HCT116 (cell line): Measurements from ENCODE around the gene NXPE3. TPM values are rescaled to one million over a fixed set of nuclear protein-coding genes. Genes with fewer than 3 reads are reported as not detected.

Experiments
- ATAC-seq: fragments of 200-7000 bp; cut with Tn5 transposase; 2 replicates; pipeline ENCODE4 v1.9.1; 2020; ENCODE audit warnings: mild to moderate bottlenecking, moderate library complexity
- BruUV-seq: library from RNA; stranded (reverse); fragments of 400-500 nt; replicated peaks from 2 replicates; lab custom pipeline; 2021; lab: Mats Ljungman, UMichigan
- CTCF ChIA-PET: fragments of 300-600 bp; sonication (Branson Sonifier 250); formaldehyde crosslinking; loops from one replicate; lab custom pipeline; 2021; ENCODE audit warnings: antibody characterized with exemption; lab: Charles Lee
- POLR2A ChIA-PET: fragments of 300-600, 350-600 bp; sonication (Branson Sonifier 250); formaldehyde crosslinking; loops from one replicate; lab custom pipeline; 2021; ENCODE audit warnings: antibody characterized with exemption; lab: Charles Lee
- RAD21 ChIA-PET, 2 experiments: fragments of 300-600 bp; sonication (Branson Sonifier 250); formaldehyde crosslinking; loops; one replicate each; lab custom pipeline; 2023; ENCODE audit warnings: low total read pairs in 2 of 2; ENCODE audit not compliant: uncharacterized antibody in 2 of 2, unreplicated experiment in 2 of 2, low non-redundant PET in 1 of 2; lab: Charles Lee
- DNase-seq: peaks from one replicate; pipeline ENCODE4 v3.0.0-alpha.2; 2010; ENCODE audit warnings: low read depth, low spot score
- H2AFZ ChIP-seq: fragments of 200-600 bp; shearing (Covaris generic), sonication (generic); 2 replicates; pipeline ENCODE4 v1.6.1; 2017; ENCODE audit warnings: low read depth, mixed run types, mixed read lengths, antibody characterized with exemption, low read length; ENCODE audit not compliant: poor library complexity, severe bottlenecking
- H3K27ac ChIP-seq: 2 replicates; pipeline ENCODE4 v1.5.1; 2012; ENCODE audit warnings: low read depth, low read length
- H3K27me3 ChIP-seq: fragments of 200-600 bp; sonication (generic); 2 replicates; pipeline ENCODE4 v1.6.1; 2016; ENCODE audit warnings: mixed run types, low read length, mixed read lengths; ENCODE audit not compliant: insufficient read depth
- H3K36me3 ChIP-seq, 2 experiments: fragments of 200-500 bp in 1 of 2; fragments of 200-600 bp in 1 of 2; sonication (Bioruptor generic) in 1 of 2; sonication (generic) in 1 of 2; 2 replicates each; pipeline versions ENCODE4 v1.5.1 to v1.6.1; 2014 to 2016; ENCODE audit warnings: low read length in 2 of 2, inconsistent platforms in 1 of 2, mixed read lengths in 1 of 2, mixed run types in 1 of 2; ENCODE audit not compliant: insufficient read depth in 2 of 2, control insufficient read depth in 1 of 2
- H3K4me1 ChIP-seq, 2 experiments: fragments of 200-600 bp in 1 of 2; sonication (generic) in 1 of 2; 2 replicates each; pipeline versions ENCODE4 v1.5.1 to v1.6.1; 2012 to 2017; ENCODE audit warnings: low read length in 2 of 2, inconsistent platforms in 1 of 2, mild to moderate bottlenecking in 1 of 2, mixed read lengths in 1 of 2, mixed run types in 1 of 2, moderate library complexity in 1 of 2; ENCODE audit not compliant: insufficient read depth in 2 of 2, control insufficient read depth in 1 of 2
- H3K4me2 ChIP-seq: fragments of 200-600 bp; sonication (generic); 2 replicates; pipeline ENCODE4 v1.6.1; 2017; ENCODE audit warnings: mixed run types, low read length, mixed read lengths
- H3K4me3 ChIP-seq, 2 experiments: fragments of 200-600 bp in 1 of 2; sonication (generic) in 1 of 2; replicated peaks in 1 of 2; 2 replicates each; pipeline ENCODE4 v1.5.1; 2011 to 2016; ENCODE audit warnings: low read length in 2 of 2, control low read depth in 1 of 2, low read depth in 1 of 2, mild to moderate bottlenecking in 1 of 2, mixed read lengths in 1 of 2, mixed run types in 1 of 2
- H3K79me2 ChIP-seq: fragments of 200-600 bp; sonication (generic); 2 replicates; pipeline ENCODE4 v1.6.1; 2017; ENCODE audit warnings: mild to moderate bottlenecking, mixed run types, low read length, moderate library complexity, mixed read lengths; ENCODE audit not compliant: insufficient read depth
- H3K9ac ChIP-seq: fragments of 200-600 bp; sonication (generic); 2 replicates; pipeline ENCODE4 v1.6.1; 2016; ENCODE audit warnings: low read length, mixed read lengths
- H3K9me2 ChIP-seq: fragments of 200-600 bp; sonication (generic), shearing (Covaris generic); 2 replicates; pipeline ENCODE4 v1.6.1; 2017; ENCODE audit warnings: mixed run types, mild to moderate bottlenecking, moderate library complexity; ENCODE audit not compliant: insufficient read depth
- H3K9me3 ChIP-seq, 2 experiments: fragments of 200-500 bp in 1 of 2; fragments of 200-600 bp in 1 of 2; sonication (Bioruptor generic) in 1 of 2; sonication (generic) in 1 of 2; 2 replicates each; pipeline ENCODE4 v1.6.1; 2014 to 2017; ENCODE audit warnings: low read length in 2 of 2, mixed read lengths in 2 of 2, inconsistent platforms in 1 of 2, low read depth in 1 of 2, mild to moderate bottlenecking in 1 of 2, mixed run types in 1 of 2, moderate library complexity in 1 of 2; ENCODE audit not compliant: control insufficient read depth in 1 of 2, insufficient read depth in 1 of 2
- H4K20me1 ChIP-seq: fragments of 200-600 bp; sonication (generic), shearing (Covaris generic); 2 replicates; pipeline ENCODE4 v1.6.1; 2017; ENCODE audit warnings: mixed run types, mild to moderate bottlenecking, moderate library complexity; ENCODE audit not compliant: insufficient read depth
- EZH2phosphoT487 ChIP-seq: fragments of 200-600 bp; IDR thresholded peaks from 2 replicates; pipeline ENCODE4 v1.6.1; 2018; ENCODE audit warnings: antibody characterized with exemption, borderline replicate concordance
- FOSL1 ChIP-seq: IDR thresholded peaks from 2 replicates; pipeline ENCODE4 v1.6.1; 2012; ENCODE audit warnings: low read depth
- JUND ChIP-seq: IDR thresholded peaks from 2 replicates; pipeline ENCODE4 v1.6.1; 2012
- RAD21 ChIP-seq: IDR thresholded peaks from 2 replicates; pipeline ENCODE4 v1.6.1; 2012; ENCODE audit warnings: low read depth, mild to moderate bottlenecking
- TCF7L2 ChIP-seq: IDR thresholded peaks from 2 replicates; pipeline ENCODE4 v1.7.0; 2011; ENCODE audit warnings: borderline replicate concordance, inconsistent platforms; ENCODE audit not compliant: insufficient read depth, insufficient read length; ENCODE audit errors: extremely low read depth
- ZNF274 ChIP-seq: fragments of 200-500 bp; sonication (Bioruptor generic); IDR thresholded peaks from 2 replicates; pipeline ENCODE4 v1.6.1; 2014; ENCODE audit warnings: mild to moderate bottlenecking, low read depth, low read length, inconsistent platforms
- intact Hi-C: fragments of 100-400 bp; cut with micrococcal nuclease; formaldehyde crosslinking; loops from 2 replicates; pipeline ENCODE4 v1.10.0; 2022
- total RNA-seq: library from RNA; stranded (reverse); gene quantifications from one replicate; pipeline ENCODE4 v1.2.1, GENCODE V29; 2021; ENCODE audit not compliant: unreplicated experiment
- TF ChIP-seq, protein P1 (sequence below): IDR thresholded peaks from 2 replicates; pipeline ENCODE4 v1.6.1; 2012
- TF ChIP-seq, protein P2 (sequence below), 3 experiments: fragments of 200-600 bp in 1 of 3; sonication (generic) in 1 of 3; IDR thresholded peaks in 2 of 3; conservative IDR thresholded peaks in 1 of 3; 2 replicates each; pipeline ENCODE4 v1.5.1; 2012 to 2017; ENCODE audit warnings: low read depth in 2 of 3, low read length in 2 of 3, antibody characterized with exemption in 1 of 3, borderline replicate concordance in 1 of 3, control low read depth in 1 of 3, mild to moderate bottlenecking in 1 of 3, mixed read lengths in 1 of 3, mixed run types in 1 of 3, moderate library complexity in 1 of 3; ENCODE audit not compliant: insufficient read depth in 1 of 3

The NXPE3 gene
- total RNA-seq, 1 experiment from 2014 or later: 4.3 TPM

DNA sequence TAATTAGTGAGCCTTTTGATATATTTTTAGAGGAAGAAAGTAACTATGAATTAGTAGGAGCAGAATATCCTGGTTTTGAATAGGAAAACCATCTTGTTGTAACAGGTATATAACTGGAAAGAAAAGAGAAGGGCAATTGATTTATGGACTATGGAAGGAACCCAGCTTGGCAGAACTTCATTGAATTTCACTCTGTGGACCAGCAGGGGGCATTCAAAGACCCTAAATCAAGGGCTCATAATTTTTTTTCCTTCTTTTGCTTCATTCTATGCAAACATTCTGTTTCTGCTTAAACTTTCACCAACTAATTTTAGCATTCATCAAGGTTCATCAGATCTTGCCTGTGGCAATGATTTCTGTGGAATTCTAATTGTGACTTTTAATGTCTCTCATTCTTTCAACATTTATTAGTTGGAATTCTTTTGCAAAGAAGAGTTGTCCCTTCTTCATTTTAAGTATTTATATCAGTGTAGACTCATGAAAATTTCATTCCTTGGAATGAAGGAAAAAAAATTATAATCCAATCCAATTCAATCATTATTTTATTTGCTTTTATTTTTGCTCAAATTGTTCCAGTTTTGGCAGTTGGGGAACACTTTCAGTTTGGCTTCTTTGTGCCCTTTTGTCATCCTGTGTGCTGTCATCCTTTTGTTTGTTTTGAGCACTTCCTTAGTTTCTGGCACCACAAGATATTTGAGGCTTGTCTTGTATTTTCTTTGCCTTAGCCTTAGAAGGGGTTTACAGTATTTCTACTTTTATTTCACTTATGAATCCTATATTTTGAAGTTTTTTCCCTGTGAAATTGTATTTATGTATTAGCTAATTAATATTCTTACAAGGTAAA is 30.4 kb downstream of the NXPE3 start:
- Histone ChIP-seq H2AFZ (no peak overlapping the region), H3K27me3 (no peaks in the 10 kb centered on the region), H3K9me3 (no peaks in the 10 kb centered on the region), H3K4me3 (no peak overlapping the region)
- TF ChIP-seq RAD21 (peak; percentile 78), TCF7L2 (no peak), EZH2phosphoT487 (no peak), JUND (no peak), FOSL1 (0 out of 2 replicates have a peak, but pooled peaks have one; percentile 6), ZNF274 (no peak)
- TF ChIP-seq, protein P1, sequence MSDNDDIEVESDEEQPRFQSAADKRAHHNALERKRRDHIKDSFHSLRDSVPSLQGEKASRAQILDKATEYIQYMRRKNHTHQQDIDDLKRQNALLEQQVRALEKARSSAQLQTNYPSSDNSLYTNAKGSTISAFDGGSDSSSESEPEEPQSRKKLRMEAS: no peak
- TF ChIP-seq, protein P2, sequence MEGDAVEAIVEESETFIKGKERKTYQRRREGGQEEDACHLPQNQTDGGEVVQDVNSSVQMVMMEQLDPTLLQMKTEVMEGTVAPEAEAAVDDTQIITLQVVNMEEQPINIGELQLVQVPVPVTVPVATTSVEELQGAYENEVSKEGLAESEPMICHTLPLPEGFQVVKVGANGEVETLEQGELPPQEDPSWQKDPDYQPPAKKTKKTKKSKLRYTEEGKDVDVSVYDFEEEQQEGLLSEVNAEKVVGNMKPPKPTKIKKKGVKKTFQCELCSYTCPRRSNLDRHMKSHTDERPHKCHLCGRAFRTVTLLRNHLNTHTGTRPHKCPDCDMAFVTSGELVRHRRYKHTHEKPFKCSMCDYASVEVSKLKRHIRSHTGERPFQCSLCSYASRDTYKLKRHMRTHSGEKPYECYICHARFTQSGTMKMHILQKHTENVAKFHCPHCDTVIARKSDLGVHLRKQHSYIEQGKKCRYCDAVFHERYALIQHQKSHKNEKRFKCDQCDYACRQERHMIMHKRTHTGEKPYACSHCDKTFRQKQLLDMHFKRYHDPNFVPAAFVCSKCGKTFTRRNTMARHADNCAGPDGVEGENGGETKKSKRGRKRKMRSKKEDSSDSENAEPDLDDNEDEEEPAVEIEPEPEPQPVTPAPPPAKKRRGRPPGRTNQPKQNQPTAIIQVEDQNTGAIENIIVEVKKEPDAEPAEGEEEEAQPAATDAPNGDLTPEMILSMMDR (IDR thresholded peaks at IDR 0.05 in 2 of 3, conservative IDR thresholded peaks at IDR 0.05 in 1 of 3; ENCODE audit: borderline replicate concordance in 1 of 3, insufficient read depth in 1 of 3, low read depth in 2 of 3, low read length in 2 of 3): peak; percentile 49 to 81 (median 60); a peak in 5 of 6 replicates
- TF ChIP-seq, all 23 proteins: peak for 3
- no peak overlapping the region for H3K27ac ChIP-seq
- no peaks in the 10 kb centered on the region for H3K4me1 ChIP-seq
- ChIA-PET POLR2A (no interaction called here), RAD21 (interaction anchor here (0.8 to 2.1 kb wide), 4 partner anchors 416 to 420 kb away, joined by 4 to 12 read pairs (median 6); no protein-coding TSS in a partner anchor), CTCF (interaction anchor here (0.5 to 8.0 kb wide), 7 partner anchors 12 to 727 kb away, joined by 3 to 121 read pairs (median 4); no protein-coding TSS in a partner anchor)
- no TSS peak for BruUV-seq
- intact Hi-C loops: loop anchor here (1.0 to 2.0 kb wide), 2 partner anchors 416 to 727 kb away; no protein-coding TSS in a partner anchor
- H3K36me3 ChIP-seq: no peaks in the 10 kb centered on the region
- DNase-seq (peak; percentile 28), ATAC-seq (peak; percentile 69)
- H3K79me2 ChIP-seq: no peaks in the 10 kb centered on the region
- no peaks in the 10 kb centered on the region for H4K20me1 ChIP-seq
- no peak overlapping the region for H3K4me2 ChIP-seq
- H3K9me2 ChIP-seq: no peaks in the 10 kb centered on the region
- H3K9ac ChIP-seq: no peak overlapping the region
